ENCODE data around the gene CDK5RAP1. TPM values are rescaled to one million over a fixed set of nuclear protein-coding genes. Genes with fewer than 3 reads are reported as not detected.
A peak's percentile ranks its signal among the peaks of the same experiment; 100 is the strongest.

The CDK5RAP1 gene
- total and polyA plus RNA-seq, 2 of the 4 experiments (the other 2 are of a cell fraction) = 23.9 to 28.1 TPM

GRCh38 chr20:33442136-33443005 lies 41.1 kb upstream of the CDK5RAP1 start:
- CTCF ChIA-PET = interaction anchor here (1.1 kb wide), 1 partner anchor 26 kb away, joined by 3 read pairs; no protein-coding TSS in a partner anchor
- TF ChIP-seq MXI1 (IDR thresholded peaks at IDR 0.05; ENCODE audit: borderline replicate concordance, low read depth, low read length) (no peak), RFX5 (IDR thresholded peaks at IDR 0.05; ENCODE audit: low read depth, low read length) (no peak), MAZ (IDR thresholded peaks at IDR 0.05; ENCODE audit: borderline replicate concordance, low read depth, low read length) (no peak), POLR2A (IDR thresholded peaks at IDR 0.05; ENCODE audit: low read depth, low read length) (no peak), CEBPB (IDR thresholded peaks at IDR 0.05; ENCODE audit: low read depth, low read length) (no peak), NFE2L2 (IDR thresholded peaks at IDR 0.05; ENCODE audit: low read depth, low read length) (no peak), MAFK (IDR thresholded peaks at IDR 0.05; ENCODE audit: low read depth, low read length) (no peak), BHLHE40 (IDR thresholded peaks at IDR 0.05; ENCODE audit: low read depth, low read length) (no peak), RAD21 (IDR thresholded peaks at IDR 0.05; ENCODE audit: low read length) (no peak), CHD1 (IDR thresholded peaks at IDR 0.05; ENCODE audit: low read depth, low read length) (no peak), FOS (IDR thresholded peaks at IDR 0.05; ENCODE audit: low read depth, low read length) (no peak)
- TF ChIP-seq, protein P1, sequence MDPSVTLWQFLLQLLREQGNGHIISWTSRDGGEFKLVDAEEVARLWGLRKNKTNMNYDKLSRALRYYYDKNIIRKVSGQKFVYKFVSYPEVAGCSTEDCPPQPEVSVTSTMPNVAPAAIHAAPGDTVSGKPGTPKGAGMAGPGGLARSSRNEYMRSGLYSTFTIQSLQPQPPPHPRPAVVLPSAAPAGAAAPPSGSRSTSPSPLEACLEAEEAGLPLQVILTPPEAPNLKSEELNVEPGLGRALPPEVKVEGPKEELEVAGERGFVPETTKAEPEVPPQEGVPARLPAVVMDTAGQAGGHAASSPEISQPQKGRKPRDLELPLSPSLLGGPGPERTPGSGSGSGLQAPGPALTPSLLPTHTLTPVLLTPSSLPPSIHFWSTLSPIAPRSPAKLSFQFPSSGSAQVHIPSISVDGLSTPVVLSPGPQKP (IDR thresholded peaks at IDR 0.05; ENCODE audit: borderline replicate concordance, low read depth, low read length) = no peak
- TF ChIP-seq, protein P2, sequence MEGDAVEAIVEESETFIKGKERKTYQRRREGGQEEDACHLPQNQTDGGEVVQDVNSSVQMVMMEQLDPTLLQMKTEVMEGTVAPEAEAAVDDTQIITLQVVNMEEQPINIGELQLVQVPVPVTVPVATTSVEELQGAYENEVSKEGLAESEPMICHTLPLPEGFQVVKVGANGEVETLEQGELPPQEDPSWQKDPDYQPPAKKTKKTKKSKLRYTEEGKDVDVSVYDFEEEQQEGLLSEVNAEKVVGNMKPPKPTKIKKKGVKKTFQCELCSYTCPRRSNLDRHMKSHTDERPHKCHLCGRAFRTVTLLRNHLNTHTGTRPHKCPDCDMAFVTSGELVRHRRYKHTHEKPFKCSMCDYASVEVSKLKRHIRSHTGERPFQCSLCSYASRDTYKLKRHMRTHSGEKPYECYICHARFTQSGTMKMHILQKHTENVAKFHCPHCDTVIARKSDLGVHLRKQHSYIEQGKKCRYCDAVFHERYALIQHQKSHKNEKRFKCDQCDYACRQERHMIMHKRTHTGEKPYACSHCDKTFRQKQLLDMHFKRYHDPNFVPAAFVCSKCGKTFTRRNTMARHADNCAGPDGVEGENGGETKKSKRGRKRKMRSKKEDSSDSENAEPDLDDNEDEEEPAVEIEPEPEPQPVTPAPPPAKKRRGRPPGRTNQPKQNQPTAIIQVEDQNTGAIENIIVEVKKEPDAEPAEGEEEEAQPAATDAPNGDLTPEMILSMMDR (conservative IDR thresholded peaks at IDR 0.05; ENCODE audit: low read depth, low read length) = no peak
- TF ChIP-seq, protein P3, sequence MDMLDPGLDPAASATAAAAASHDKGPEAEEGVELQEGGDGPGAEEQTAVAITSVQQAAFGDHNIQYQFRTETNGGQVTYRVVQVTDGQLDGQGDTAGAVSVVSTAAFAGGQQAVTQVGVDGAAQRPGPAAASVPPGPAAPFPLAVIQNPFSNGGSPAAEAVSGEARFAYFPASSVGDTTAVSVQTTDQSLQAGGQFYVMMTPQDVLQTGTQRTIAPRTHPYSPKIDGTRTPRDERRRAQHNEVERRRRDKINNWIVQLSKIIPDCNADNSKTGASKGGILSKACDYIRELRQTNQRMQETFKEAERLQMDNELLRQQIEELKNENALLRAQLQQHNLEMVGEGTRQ (IDR thresholded peaks at IDR 0.05; ENCODE audit: low read depth, low read length) = no peak

More at GRCh38 chr20:33442136-33443005, 41.1 kb upstream of the CDK5RAP1 start:
- no peak overlapping the region for H3K4ac ChIP-seq (ENCODE audit: low read depth, low read length)
- POLR2A ChIA-PET (ENCODE audit: unreplicated experiment) = interaction anchor here (0.6 kb wide), 1 partner anchor 220 kb away, joined by 3 read pairs; no protein-coding TSS in a partner anchor
- BruUV-seq (replicated peaks) = no TSS peak
- DNase-seq (no peak), ATAC-seq (ENCODE audit: low read depth) (no peak)
- in situ Hi-C loops (cut with MboI; ENCODE audit: low sequenced_read_pairs) = no loop called here
- 0 out of 2 replicates have a peak, but pooled peaks cover 3% of the 10 kb centered on the region for H4K20me1 ChIP-seq (ENCODE audit: insufficient read depth, low read length)
- H4K8ac ChIP-seq (ENCODE audit: low read depth in 2 of 2, low read length in 2 of 2) = peak overlapping the region in 1 of 2 experiments; percentile 73; a peak in 1 of 4 replicates
- no peaks in the 10 kb centered on the region for H3K27me3 ChIP-seq (ENCODE audit: control insufficient read depth, insufficient read depth, low read length)
- no peak overlapping the region for H2AK5ac ChIP-seq (ENCODE audit: low read depth, low read length)
- H3K36me3 ChIP-seq (ENCODE audit: control insufficient read depth, insufficient read depth, low read length) = no peaks in the 10 kb centered on the region
- peaks cover 6% of the 10 kb centered on the region for H3K4me1 ChIP-seq (ENCODE audit: control insufficient read depth, insufficient read depth, low read length)
- peak overlapping the region; percentile 90 for H2AK9ac ChIP-seq (replicated peaks; ENCODE audit: low read depth, low read length, poor library complexity)
- no peak overlapping the region for H3K14ac ChIP-seq (replicated peaks; ENCODE audit: low read depth, low read length)
- H3K9me3 ChIP-seq (ENCODE audit: control insufficient read depth, insufficient read depth, low read length) = no peaks in the 10 kb centered on the region
- peaks cover 4 to 22% of the 10 kb centered on the region in 2 experiments; a peak in 2 of 4 replicates for H3K79me1 ChIP-seq (ENCODE audit: low read depth in 1 of 2, low read length in 2 of 2)
- no peak overlapping the region for H3K18ac ChIP-seq (ENCODE audit: low read depth, low read length)
- H3K27ac ChIP-seq (ENCODE audit: insufficient read depth, low read length) = no peak overlapping the region
- WGBS, 2 experiments (ENCODE audit: extremely low coverage in 2 of 2, insufficient read length in 1 of 2) = 39% methylated on average over 4 of the region's 9 CpGs; no CpG with 5 or more reads in 1 of the 2 experiments
- no peak overlapping the region for H3K56ac ChIP-seq (ENCODE audit: extremely low read depth, insufficient read depth, low read length)
- H2AFZ ChIP-seq (replicated peaks; ENCODE audit: low read length, poor library complexity) = peak overlapping the region; percentile 100
- intact Hi-C loops (cut with micrococcal nuclease) = no loop called here
- peaks cover 10% of the 10 kb centered on the region; the same call in 1 of the 2 replicates for H3K9me1 ChIP-seq (ENCODE audit: insufficient read depth, low read length)
- no peak overlapping the region for H4K91ac ChIP-seq (ENCODE audit: insufficient read depth, low read depth, low read length)
- no peak overlapping the region for H4K5ac ChIP-seq (ENCODE audit: low read depth, low read length)
- H3K9ac ChIP-seq (ENCODE audit: low read depth, low read length) = 0 out of 2 replicates have a peak overlapping the region, but pooled peaks have one; percentile 31
- peak overlapping the region; percentile 95 for H3K4me2 ChIP-seq (ENCODE audit: low read depth, low read length)
- no peak overlapping the region for H2BK20ac ChIP-seq (ENCODE audit: low read depth, low read length)
- dilution Hi-C loops (cut with HindIII; ENCODE audit: low sequenced_read_pairs, unreplicated experiment) = no loop called here
- peak overlapping the region; percentile 93 for H3K4me3 ChIP-seq (ENCODE audit: insufficient read depth, low read depth, low read length)
- no peak overlapping the region for H2BK15ac ChIP-seq (ENCODE audit: low read depth, low read length)
- no peak overlapping the region for H2BK5ac ChIP-seq (ENCODE audit: low read depth, low read length, poor library complexity, severe bottlenecking)
- H3K23ac ChIP-seq (ENCODE audit: low read depth, low read length) = peak overlapping the region; percentile 72; the same call in 1 of the 2 replicates
- no peak overlapping the region for H2BK120ac ChIP-seq (ENCODE audit: low read depth, low read length)

All from IMR-90 (cell line).